Smooth muscle cell (in vitro differentiated cells): ENCODE data around the gene DIS3L2. TPM values are rescaled to one million over a fixed set of nuclear protein-coding genes. Genes with fewer than 3 reads are reported as not detected.

ENCODE experiments used
- DNase-seq: peaks from one replicate; lab custom pipeline; 2025; ENCODE audit not compliant: unreplicated experiment; lab: John Stamatoyannopoulos, UW
- H2AFZ ChIP-seq: fragments of 200-600 bp; sonication (generic); 2 replicates; pipeline ENCODE4 v1.6.0; 2016; ENCODE audit warnings: antibody characterized with exemption, low read depth, mild to moderate bottlenecking
- H3F3A ChIP-seq: fragments of 200-600 bp; sonication (generic); 2 replicates; pipeline ENCODE4 v1.6.0; 2017; ENCODE audit warnings: antibody characterized with exemption, low read depth
- H3K27ac ChIP-seq: fragments of 200-600 bp; sonication (generic); 2 replicates; pipeline ENCODE4 v1.5.1; 2016; ENCODE audit warnings: low read depth, mild to moderate bottlenecking
- H3K27me3 ChIP-seq: fragments of 200-600 bp; sonication (generic); 2 replicates; pipeline ENCODE4 v1.6.1; 2016; ENCODE audit warnings: low read depth, mild to moderate bottlenecking
- H3K36me3 ChIP-seq: fragments of 200-600 bp; sonication (generic); 2 replicates; pipeline ENCODE4 v1.5.1; 2016; ENCODE audit warnings: low read depth
- H3K4me1 ChIP-seq: fragments of 200-600 bp; sonication (generic); 2 replicates; pipeline ENCODE4 v1.5.1; 2016; ENCODE audit warnings: low read depth
- H3K4me2 ChIP-seq: fragments of 200-600 bp; sonication (generic); 2 replicates; pipeline ENCODE4 v1.6.0; 2016; ENCODE audit warnings: mild to moderate bottlenecking
- H3K4me3 ChIP-seq: fragments of 200-600 bp; sonication (generic); 2 replicates; pipeline ENCODE4 v1.5.1; 2016; ENCODE audit warnings: mild to moderate bottlenecking
- H3K79me2 ChIP-seq: fragments of 200-600 bp; sonication (generic); 2 replicates; pipeline ENCODE4 v1.6.0; 2016; ENCODE audit warnings: low read depth, mild to moderate bottlenecking
- H3K9ac ChIP-seq: fragments of 200-600 bp; sonication (generic); 2 replicates; pipeline ENCODE4 v1.6.0; 2016; ENCODE audit warnings: low read depth
- H3K9me3 ChIP-seq: fragments of 200-600 bp; sonication (generic); replicated peaks from 2 replicates; pipeline ENCODE4 v1.5.1; 2016; ENCODE audit warnings: low read depth
- H4K20me1 ChIP-seq: fragments of 200-600 bp; sonication (generic); 2 replicates; pipeline ENCODE4 v1.6.0; 2016; ENCODE audit warnings: low read depth
- CTCF ChIP-seq: fragments of 200-600 bp; sonication (generic); IDR thresholded peaks from 2 replicates; pipeline ENCODE4 v1.5.1; 2017; ENCODE audit warnings: borderline replicate concordance, mild to moderate bottlenecking, antibody characterized with exemption; ENCODE audit not compliant: insufficient read depth, poor library complexity, severe bottlenecking
- WGBS: methylation state at CpG from one replicate; pipeline ENCODE4 v1.1.7; 2016; ENCODE audit warnings: low lambda C conversion rate; 5-methylcytosine and 5-hydroxymethylcytosine counted together
- polyA plus RNA-seq: library from polyadenylated mRNA; unstranded; fragments of >200 nt; fragmentation: Nextera tagmentation; extraction: Ambion mirVana; gene quantifications from 2 replicates; pipeline ENCODE4 v1.2.1, GENCODE V29; 2016
- total RNA-seq: library from RNA; depleted of rRNA; stranded (reverse); fragments of >200 nt; gene quantifications from 2 replicates; pipeline ENCODE4 v1.2.3, GENCODE V29; 2014

DIS3L2 gene
- total and polyA plus RNA-seq, 2 experiments from 2014 or later = 11.4 to 25.2 TPM

DNA sequence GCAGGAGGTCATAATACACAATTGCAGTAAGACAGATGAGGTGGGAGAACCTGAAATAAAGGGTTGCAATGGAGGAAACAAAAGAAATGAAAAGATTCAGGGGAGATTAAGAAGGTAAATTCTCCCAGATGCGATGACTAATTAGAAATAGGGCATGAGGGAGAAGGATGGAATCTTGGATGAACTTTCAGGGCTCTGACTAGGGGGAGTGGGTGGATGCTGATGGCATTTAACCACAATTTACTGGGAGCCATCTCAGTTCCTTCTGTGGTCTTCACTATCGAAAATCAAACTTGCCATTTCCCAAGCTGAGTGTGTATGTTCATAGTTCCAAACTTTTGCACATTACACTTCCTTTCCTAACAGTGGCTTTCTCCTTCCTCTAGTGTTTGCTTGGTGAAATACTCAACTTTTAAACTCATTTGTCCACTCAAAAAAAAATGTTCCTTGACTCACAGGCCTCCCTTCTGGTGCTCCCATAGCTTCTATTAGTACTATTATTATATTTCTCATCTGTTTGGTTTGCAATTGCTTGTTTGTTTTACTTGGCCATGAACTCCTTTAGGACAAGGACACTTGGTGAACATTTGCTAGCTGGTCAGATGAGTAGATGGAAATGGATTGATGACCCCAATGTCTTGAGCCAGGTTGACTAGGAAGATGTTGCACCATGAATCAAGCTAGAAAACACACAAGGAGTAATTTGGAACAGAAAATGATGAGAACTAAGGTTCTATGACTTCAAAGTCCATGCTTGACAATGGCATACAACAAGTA, 178.5 kb downstream of the DIS3L2 start:
- Histone ChIP-seq H3K9me3 (no peaks in the 10 kb centered on the region), H3K27ac (no peak overlapping the region), H3K79me2 (no peaks in the 10 kb centered on the region), H3F3A (no peaks in the 10 kb centered on the region), H3K36me3 (peaks cover 2% of the 10 kb centered on the region), H4K20me1 (no peaks in the 10 kb centered on the region), H3K4me1 (no peaks in the 10 kb centered on the region), H3K4me3 (no peak overlapping the region), H3K9ac (no peak overlapping the region), H3K4me2 (no peak overlapping the region), H3K27me3 (no peaks in the 10 kb centered on the region), H2AFZ (no peak overlapping the region)
- 93% methylated on average over 2 of the region's 2 CpGs for WGBS
- DNase-seq = no peak
- no peak for TF ChIP-seq CTCF

DNA sequence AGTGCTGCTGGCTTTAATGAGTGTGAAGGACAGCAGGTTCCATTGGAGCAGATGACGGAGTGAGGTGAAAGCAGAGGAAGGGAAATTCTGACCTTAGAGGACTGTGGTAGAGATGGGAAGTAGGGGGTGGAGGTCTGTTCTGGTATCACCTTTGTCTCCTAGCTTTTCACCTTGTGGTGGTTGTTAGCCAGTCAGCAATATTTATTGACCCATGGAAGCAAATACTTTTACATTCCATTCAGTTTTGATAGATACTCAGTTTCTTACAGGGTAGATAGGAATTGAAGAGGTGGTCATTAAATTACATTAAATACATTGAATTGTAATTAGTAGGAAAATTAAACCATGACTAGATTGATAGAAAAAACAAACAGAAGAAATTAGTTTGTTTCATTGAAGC, 180.1 kb downstream of the DIS3L2 start:
- no peak overlapping the region for H3K4me3 ChIP-seq
- H3K9me3 ChIP-seq = no peaks in the 10 kb centered on the region
- DNase-seq = no peak
- H3K79me2 ChIP-seq = no peaks in the 10 kb centered on the region
- H3K27me3 ChIP-seq = no peaks in the 10 kb centered on the region
- H3K4me2 ChIP-seq = no peak overlapping the region
- H3K9ac ChIP-seq = no peak overlapping the region
- H3K4me1 ChIP-seq = no peaks in the 10 kb centered on the region
- no peak for TF ChIP-seq CTCF
- H2AFZ ChIP-seq = no peak overlapping the region
- 96% methylated on average over 1 of the region's 1 CpG for WGBS
- H3F3A ChIP-seq = no peaks in the 10 kb centered on the region
- H3K27ac ChIP-seq = no peak overlapping the region
- no peaks in the 10 kb centered on the region for H4K20me1 ChIP-seq
- H3K36me3 ChIP-seq = peaks cover 2% of the 10 kb centered on the region

DNA sequence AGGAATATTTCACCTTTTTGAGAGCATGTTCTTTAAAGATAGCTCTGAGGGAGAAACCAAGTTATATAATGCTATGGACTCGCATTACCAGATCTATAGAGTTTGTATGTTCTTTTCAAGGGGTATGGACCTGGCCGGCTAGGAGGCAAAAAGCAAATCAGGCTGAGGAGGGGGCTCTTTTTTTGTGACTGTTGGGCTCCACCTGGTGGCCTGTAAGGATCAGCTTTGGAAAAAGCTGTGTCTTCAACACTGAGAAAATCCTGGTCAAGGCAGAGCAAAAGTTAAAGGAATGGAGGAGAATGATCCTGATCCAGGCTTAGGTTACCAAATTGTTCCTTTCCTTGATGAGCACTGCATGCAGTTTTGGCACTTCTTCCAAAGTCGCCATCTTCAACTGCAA, 180.5 kb downstream of the DIS3L2 start:
- H3K9me3 ChIP-seq = no peaks in the 10 kb centered on the region
- no peak overlapping the region for H3K4me2 ChIP-seq
- H2AFZ ChIP-seq = no peak overlapping the region
- H3K4me1 ChIP-seq = no peaks in the 10 kb centered on the region
- H3K36me3 ChIP-seq = no peaks in the 10 kb centered on the region
- no peaks in the 10 kb centered on the region for H3K27me3 ChIP-seq
- no peaks in the 10 kb centered on the region for H3F3A ChIP-seq
- H3K27ac ChIP-seq = no peak overlapping the region
- TF ChIP-seq CTCF = peak; percentile 55
- H3K9ac ChIP-seq = no peak overlapping the region
- H3K79me2 ChIP-seq = no peaks in the 10 kb centered on the region
- H3K4me3 ChIP-seq = no peak overlapping the region
- WGBS = 26% methylated on average over 3 of the region's 3 CpGs
- no peaks in the 10 kb centered on the region for H4K20me1 ChIP-seq
- DNase-seq = no peak

- Histone ChIP-seq H4K20me1 (no peaks in the 10 kb centered on the region), H3K79me2 (no peaks in the 10 kb centered on the region), H3K36me3 (no peaks in the 10 kb centered on the region), H3K9ac (no peak overlapping the region), H3K4me2 (no peak overlapping the region), H3F3A (no peaks in the 10 kb centered on the region), H3K4me1 (no peaks in the 10 kb centered on the region), H3K27me3 (no peaks in the 10 kb centered on the region), H3K27ac (no peak overlapping the region), H3K4me3 (no peak overlapping the region), H3K9me3 (no peaks in the 10 kb centered on the region), H2AFZ (no peak overlapping the region)
- DNase-seq = no peak
- WGBS = 92% methylated on average over 5 of the region's 5 CpGs
- TF ChIP-seq CTCF = no peak
Measured at GRCh38 chr2:232142502-232142901, 181.0 kb downstream of the DIS3L2 start.
